ENCODE data around the gene APP. TPM values are rescaled to one million over a fixed set of nuclear protein-coding genes. Genes with fewer than 3 reads are reported as not detected.

The APP gene
- total RNA-seq, 5 donors from 2014 or later (not counting 1 experiment from before 2014, with no cell fraction given) = 33.7 to 44.7 (median 37.5) TPM

DNA sequence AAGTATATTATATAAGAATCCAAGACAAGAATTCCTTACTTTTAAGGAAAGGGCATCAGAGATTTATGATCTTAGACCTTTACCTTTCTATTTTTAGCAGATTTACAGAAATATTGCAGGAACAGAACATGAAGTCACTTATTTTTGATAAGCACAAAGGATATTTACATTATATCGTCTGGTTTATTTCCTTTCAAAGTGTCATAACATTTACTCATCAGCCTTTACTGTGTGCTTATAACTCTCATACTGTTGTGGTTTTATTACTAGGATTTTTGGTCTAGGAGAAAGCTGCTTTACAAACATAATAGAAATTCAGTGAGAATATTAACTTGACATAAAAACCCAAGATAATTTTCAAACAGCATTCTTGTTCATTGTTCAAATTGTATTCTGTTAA is 47.6 kb downstream of the APP start:
- H3K36me3 ChIP-seq (ENCODE audit: control insufficient read depth in 2 of 2, extremely low read depth in 1 of 2, insufficient read depth in 1 of 2, low read length in 1 of 2) = no peaks in the 10 kb centered on the region
- no peaks in the 10 kb centered on the region for H3K9me3 Mint-ChIP-seq
- no peaks in the 10 kb centered on the region for H3K9me3 ChIP-seq
- H3K4me1 Mint-ChIP-seq = peaks cover 3 to 24% (median 5%) of the 10 kb centered on the region in 3 donors
- no peaks in the 10 kb centered on the region for H3K36me3 Mint-ChIP-seq
- H3K27ac Mint-ChIP-seq = no peak overlapping the region
- H3K4me3 ChIP-seq (ENCODE audit: control insufficient read depth in 1 of 2, extremely low read depth in 1 of 2, low read length in 1 of 2) = no peak overlapping the region
- peaks cover 0 to 2% of the 10 kb centered on the region in 2 experiments for H3K4me1 ChIP-seq (ENCODE audit: control insufficient read depth in 1 of 2, extremely low read depth in 1 of 2, insufficient read depth in 2 of 2, low read length in 2 of 2)
- ATAC-seq (replicated peaks in 1 of 4) (no peak), DNase-seq (no peak)
- no peaks in the 10 kb centered on the region for H3K27me3 ChIP-seq (replicated peaks in 1 of 2; ENCODE audit: control insufficient read depth in 2 of 2, extremely low read depth in 1 of 2, insufficient read depth in 2 of 2, low read length in 1 of 2)
- H3K27ac ChIP-seq (ENCODE audit: low read length) = no peak overlapping the region
- no peaks in the 10 kb centered on the region for H3K27me3 Mint-ChIP-seq
- CTCF ChIA-PET = no interaction called here
- H3K4me3 Mint-ChIP-seq = no peak overlapping the region
- no CpG with 5 or more reads among the region's 1 CpG for WGBS (ENCODE audit: insufficient coverage)
- POLR2A ChIA-PET = no interaction called here

DNA sequence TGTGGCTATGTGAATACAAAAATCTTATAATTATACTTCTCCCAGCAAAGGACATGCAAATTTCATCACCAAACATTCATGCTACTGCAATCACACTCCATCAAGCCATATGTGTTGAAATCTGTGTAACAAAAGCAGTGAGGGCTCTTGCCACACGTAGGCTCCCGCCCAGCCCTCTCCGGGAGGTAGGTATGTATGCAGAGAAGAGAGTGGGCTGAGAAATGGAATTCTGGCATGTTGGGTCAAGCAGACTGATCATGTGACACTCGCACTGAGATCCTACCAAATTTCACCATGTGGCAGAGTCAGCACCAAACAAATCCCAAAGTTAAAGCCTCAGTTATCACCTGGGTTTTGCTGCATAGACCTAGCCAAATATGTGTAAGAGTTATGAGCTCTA is 49.7 kb downstream of the APP start:
- Mint-ChIP-seq H3K4me1 (peaks cover 12 to 17% (median 14%) of the 10 kb centered on the region in 3 donors), H3K27me3 (no peaks in the 10 kb centered on the region), H3K4me3 (no peak overlapping the region), H3K27ac (no peak overlapping the region), H3K36me3 (no peaks in the 10 kb centered on the region), H3K9me3 (no peaks in the 10 kb centered on the region)
- DNase-seq = no peak
- no peak for ATAC-seq (replicated peaks in 1 of 4)
- POLR2A ChIA-PET = interaction anchor here in 1 of 2 donors (0.6 kb wide), 1 partner anchor 64 kb away, joined by 3 read pairs; no protein-coding TSS in a partner anchor
- Histone ChIP-seq H3K36me3 (ENCODE audit: control insufficient read depth in 2 of 2, extremely low read depth in 1 of 2, insufficient read depth in 1 of 2, low read length in 1 of 2) (no peaks in the 10 kb centered on the region), H3K27me3 (replicated peaks in 1 of 2; ENCODE audit: control insufficient read depth in 2 of 2, extremely low read depth in 1 of 2, insufficient read depth in 2 of 2, low read length in 1 of 2) (no peaks in the 10 kb centered on the region), H3K4me1 (ENCODE audit: control insufficient read depth in 1 of 2, extremely low read depth in 1 of 2, insufficient read depth in 2 of 2, low read length in 2 of 2) (no peaks in the 10 kb centered on the region), H3K4me3 (ENCODE audit: control insufficient read depth in 1 of 2, extremely low read depth in 1 of 2, low read length in 1 of 2) (no peak overlapping the region), H3K27ac (ENCODE audit: low read length) (no peak overlapping the region), H3K9me3 (no peaks in the 10 kb centered on the region)
- 100% methylated on average over 1 of the region's 4 CpGs for WGBS (ENCODE audit: insufficient coverage)
- CTCF ChIA-PET = no interaction called here

DNA sequence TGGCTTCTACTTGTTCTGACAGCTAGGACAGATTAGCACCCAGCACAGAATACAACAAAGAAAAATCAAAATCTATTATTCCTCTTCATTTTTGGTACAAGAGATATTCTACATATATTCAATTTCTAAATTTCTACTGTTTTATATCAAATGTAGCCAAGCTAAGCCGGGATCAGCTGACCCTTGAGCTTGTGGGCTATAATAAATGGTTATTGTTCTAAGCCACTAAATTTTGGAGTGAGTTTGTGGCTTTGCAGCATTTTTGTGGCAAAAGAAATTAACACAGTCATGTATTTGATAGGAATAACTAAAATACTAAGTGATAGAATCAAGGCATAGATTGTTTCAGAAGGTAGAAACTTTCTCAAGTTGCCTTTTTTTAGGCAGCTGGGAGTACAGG is 50.7 kb downstream of the APP start:
- H3K4me3 Mint-ChIP-seq = no peak overlapping the region
- no peaks in the 10 kb centered on the region for H3K9me3 ChIP-seq
- H3K27ac Mint-ChIP-seq = no peak overlapping the region
- H3K9me3 Mint-ChIP-seq = no peaks in the 10 kb centered on the region
- DNase-seq = no peak
- no peaks in the 10 kb centered on the region for H3K4me1 ChIP-seq (ENCODE audit: control insufficient read depth in 1 of 2, extremely low read depth in 1 of 2, insufficient read depth in 2 of 2, low read length in 2 of 2)
- no peaks in the 10 kb centered on the region for H3K27me3 ChIP-seq (replicated peaks in 1 of 2; ENCODE audit: control insufficient read depth in 2 of 2, extremely low read depth in 1 of 2, insufficient read depth in 2 of 2, low read length in 1 of 2)
- H3K4me3 ChIP-seq (ENCODE audit: control insufficient read depth in 1 of 2, extremely low read depth in 1 of 2, low read length in 1 of 2) = no peak overlapping the region
- no peaks in the 10 kb centered on the region for H3K36me3 ChIP-seq (ENCODE audit: control insufficient read depth in 2 of 2, extremely low read depth in 1 of 2, insufficient read depth in 1 of 2, low read length in 1 of 2)
- ChIA-PET CTCF (interaction anchor here in 1 of 2 donors (0.6 kb wide), 2 partner anchors 17 to 249 kb away, joined by 3 read pairs; no protein-coding TSS in a partner anchor), POLR2A (no interaction called here)
- H3K36me3 Mint-ChIP-seq = no peaks in the 10 kb centered on the region
- H3K27ac ChIP-seq (ENCODE audit: low read length) = no peak overlapping the region
- H3K27me3 Mint-ChIP-seq = no peaks in the 10 kb centered on the region
- 67% methylated on average over 1 of the region's 1 CpG for WGBS (ENCODE audit: insufficient coverage)
- H3K4me1 Mint-ChIP-seq = peaks cover 15 to 19% (median 18%) of the 10 kb centered on the region in 3 donors
- no peak for ATAC-seq (replicated peaks in 1 of 4)

DNA sequence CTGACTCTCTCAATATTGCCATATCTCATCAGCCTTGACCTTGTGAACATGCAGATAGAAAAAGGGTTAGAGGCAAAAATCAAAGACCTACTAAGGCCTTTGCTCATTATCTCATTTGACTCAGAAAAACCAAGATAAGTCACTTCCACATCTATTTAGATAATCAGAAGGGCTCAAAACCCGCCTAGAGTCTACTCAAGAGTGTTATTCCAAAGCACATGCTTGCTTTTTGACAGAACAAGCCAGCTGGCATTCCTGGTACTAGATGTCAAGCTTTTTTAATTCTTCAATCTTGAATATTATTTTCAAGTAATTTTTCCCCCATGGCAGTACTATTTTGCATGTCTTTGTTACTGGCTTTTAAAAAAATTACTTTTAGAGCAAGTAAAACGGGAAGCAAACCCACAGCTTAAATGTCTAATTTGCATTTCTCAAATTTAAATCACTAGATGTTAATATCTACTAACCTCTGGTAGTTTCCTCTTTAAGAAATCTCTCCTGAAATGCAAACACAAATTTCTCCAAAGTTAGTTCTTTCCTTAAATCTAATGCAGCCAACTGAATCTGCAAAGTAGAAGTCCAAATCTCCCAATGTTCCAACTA is 51.5 kb downstream of the APP start:
- H3K36me3 ChIP-seq (ENCODE audit: control insufficient read depth in 2 of 2, extremely low read depth in 1 of 2, insufficient read depth in 1 of 2, low read length in 1 of 2) = no peaks in the 10 kb centered on the region
- Mint-ChIP-seq H3K27ac (no peak overlapping the region), H3K36me3 (no peaks in the 10 kb centered on the region), H3K9me3 (no peaks in the 10 kb centered on the region), H3K27me3 (no peaks in the 10 kb centered on the region), H3K4me1 (peaks cover 13 to 19% (median 15%) of the 10 kb centered on the region in 3 donors), H3K4me3 (no peak overlapping the region)
- no peak overlapping the region for H3K27ac ChIP-seq (ENCODE audit: low read length)
- H3K4me1 ChIP-seq (ENCODE audit: control insufficient read depth in 1 of 2, extremely low read depth in 1 of 2, insufficient read depth in 2 of 2, low read length in 2 of 2) = no peaks in the 10 kb centered on the region
- no peak for DNase-seq
- ChIA-PET CTCF (interaction anchor here in 1 of 2 donors (0.6 kb wide), 1 partner anchor 18 kb away, joined by 3 read pairs; no protein-coding TSS in a partner anchor), POLR2A (no interaction called here)
- no peaks in the 10 kb centered on the region for H3K27me3 ChIP-seq (replicated peaks in 1 of 2; ENCODE audit: control insufficient read depth in 2 of 2, extremely low read depth in 1 of 2, insufficient read depth in 2 of 2, low read length in 1 of 2)
- H3K9me3 ChIP-seq = no peaks in the 10 kb centered on the region
- WGBS (ENCODE audit: insufficient coverage) = 50% methylated on average over 1 of the region's 2 CpGs
- ATAC-seq (replicated peaks in 1 of 4) = no peak
- no peak overlapping the region for H3K4me3 ChIP-seq (ENCODE audit: control insufficient read depth in 1 of 2, extremely low read depth in 1 of 2, low read length in 1 of 2)

DNA sequence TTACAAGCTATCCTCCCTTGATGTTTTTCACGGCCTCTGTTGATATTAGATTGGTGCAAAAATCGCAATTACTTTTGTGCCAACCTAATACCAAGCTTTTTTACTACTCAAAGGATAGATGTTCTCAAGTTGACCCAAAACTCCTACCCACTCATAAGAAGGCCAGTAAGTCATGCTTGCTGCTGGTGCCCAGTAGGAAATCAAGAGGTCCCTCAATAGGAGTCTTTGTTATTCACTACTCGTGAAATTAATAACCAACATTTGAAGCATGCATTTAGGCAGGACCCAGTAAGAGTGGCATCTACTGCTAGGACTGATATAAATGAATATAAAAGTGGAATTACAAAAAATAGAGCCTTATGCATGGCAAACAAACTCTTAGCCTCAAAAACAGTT is 52.6 kb downstream of the APP start:
- H3K4me3 Mint-ChIP-seq = no peak overlapping the region
- Histone ChIP-seq H3K4me1 (ENCODE audit: control insufficient read depth in 1 of 2, extremely low read depth in 1 of 2, insufficient read depth in 2 of 2, low read length in 2 of 2) (no peaks in the 10 kb centered on the region), H3K27me3 (replicated peaks in 1 of 2; ENCODE audit: control insufficient read depth in 2 of 2, extremely low read depth in 1 of 2, insufficient read depth in 2 of 2, low read length in 1 of 2) (no peaks in the 10 kb centered on the region), H3K4me3 (ENCODE audit: control insufficient read depth in 1 of 2, extremely low read depth in 1 of 2, low read length in 1 of 2) (no peak overlapping the region), H3K27ac (ENCODE audit: low read length) (no peak overlapping the region), H3K9me3 (no peaks in the 10 kb centered on the region), H3K36me3 (ENCODE audit: control insufficient read depth in 2 of 2, extremely low read depth in 1 of 2, insufficient read depth in 1 of 2, low read length in 1 of 2) (no peaks in the 10 kb centered on the region)
- no peaks in the 10 kb centered on the region for H3K9me3 Mint-ChIP-seq
- peaks cover 13 to 19% (median 15%) of the 10 kb centered on the region in 3 donors for H3K4me1 Mint-ChIP-seq
- no peaks in the 10 kb centered on the region for H3K36me3 Mint-ChIP-seq
- WGBS (ENCODE audit: insufficient coverage) = no CpG with 5 or more reads among the region's 3 CpGs
- DNase-seq (no peak), ATAC-seq (replicated peaks in 1 of 4) (no peak)
- H3K27me3 Mint-ChIP-seq = no peaks in the 10 kb centered on the region
- CTCF ChIA-PET = interaction anchor here in 1 of 2 donors (0.6 kb wide), 2 partner anchors 146 to 223 kb away, joined by 3 to 4 read pairs; no protein-coding TSS in a partner anchor
- no peak overlapping the region for H3K27ac Mint-ChIP-seq
- POLR2A ChIA-PET = no interaction called here

DNA sequence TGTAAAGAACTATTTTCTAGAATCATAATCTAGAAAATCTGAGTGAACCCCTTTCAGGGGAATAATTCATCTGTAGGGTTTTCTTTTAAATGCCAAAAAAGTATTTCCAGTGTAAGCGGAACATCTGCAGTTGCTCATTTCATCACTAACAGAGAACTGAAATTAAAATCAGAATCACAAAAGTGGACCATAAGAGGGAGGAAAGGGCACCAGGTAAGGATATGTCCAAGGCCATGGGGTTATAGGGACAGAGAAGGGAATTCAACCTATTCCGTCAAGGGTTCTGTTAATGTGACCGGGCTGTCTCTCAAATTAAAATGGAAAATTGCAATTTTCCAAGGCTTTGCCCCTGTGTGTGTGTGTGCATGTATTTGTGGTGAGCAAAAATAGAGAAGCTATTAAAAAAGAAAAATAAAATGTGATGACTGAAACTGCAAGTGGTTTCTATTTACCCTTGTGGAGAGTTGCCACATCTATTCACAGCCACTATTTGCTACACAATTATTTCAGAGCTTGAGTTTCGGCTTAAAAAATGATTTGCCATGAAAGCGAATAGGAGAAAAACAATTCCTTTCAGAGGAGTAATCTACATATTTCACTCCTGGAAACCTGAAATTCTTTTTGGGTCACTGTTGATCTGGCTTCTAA is 53.1 kb downstream of the APP start:
- H3K36me3 ChIP-seq (ENCODE audit: control insufficient read depth in 2 of 2, extremely low read depth in 1 of 2, insufficient read depth in 1 of 2, low read length in 1 of 2) = no peaks in the 10 kb centered on the region
- POLR2A ChIA-PET = no interaction called here

More for the DNA sequence above, 53.1 kb downstream of the APP start:
- H3K4me3 Mint-ChIP-seq = no peak overlapping the region
- H3K9me3 Mint-ChIP-seq = no peaks in the 10 kb centered on the region
- 81% methylated on average over 2 of the region's 5 CpGs for WGBS (ENCODE audit: insufficient coverage)
- no peaks in the 10 kb centered on the region for H3K27me3 Mint-ChIP-seq
- Histone ChIP-seq H3K4me1 (ENCODE audit: control insufficient read depth in 1 of 2, extremely low read depth in 1 of 2, insufficient read depth in 2 of 2, low read length in 2 of 2) (no peaks in the 10 kb centered on the region), H3K27me3 (replicated peaks in 1 of 2; ENCODE audit: control insufficient read depth in 2 of 2, extremely low read depth in 1 of 2, insufficient read depth in 2 of 2, low read length in 1 of 2) (no peaks in the 10 kb centered on the region), H3K27ac (ENCODE audit: low read length) (no peak overlapping the region), H3K9me3 (no peaks in the 10 kb centered on the region), H3K4me3 (ENCODE audit: control insufficient read depth in 1 of 2, extremely low read depth in 1 of 2, low read length in 1 of 2) (no peak overlapping the region)
- no peak for ATAC-seq (replicated peaks in 1 of 4)
- no peaks in the 10 kb centered on the region for H3K36me3 Mint-ChIP-seq
- DNase-seq = no peak
- CTCF ChIA-PET = interaction anchor here in 1 of 2 donors (0.6 kb wide), 2 partner anchors 145 to 222 kb away, joined by 3 to 4 read pairs; no protein-coding TSS in a partner anchor
- no peak overlapping the region for H3K27ac Mint-ChIP-seq
- H3K4me1 Mint-ChIP-seq = peaks cover 13 to 19% (median 15%) of the 10 kb centered on the region in 3 donors

Measured in T-cell (primary cell).